HG03135 (cell line): ENCODE results near the gene CLEC16A.

Experiments used
- ATAC-seq: cut with Tn5 transposase; IDR thresholded peaks from one replicate; pipeline ENCODE4 v1.9.1; 2021; ENCODE audit warnings: mild to moderate bottlenecking, moderate library complexity; ENCODE audit not compliant: unreplicated experiment

The CLEC16A gene

GRCh38 chr16:11108466-11108805 lies 164.1 kb downstream of the CLEC16A start:
- ATAC-seq: no peak

- ATAC-seq: no peak
Observed at GRCh38 chr16:11109566-11109965, 165.2 kb downstream of the CLEC16A start.

- no peak for ATAC-seq
Observed at GRCh38 chr16:11111150-11111549, 166.8 kb downstream of the CLEC16A start.

- no peak for ATAC-seq
Observed at GRCh38 chr16:11111856-11112634, 167.7 kb downstream of the CLEC16A start.

- no peak for ATAC-seq
Observed at GRCh38 chr16:11112723-11113348, 168.5 kb downstream of the CLEC16A start.

GRCh38 chr16:11114366-11115164 lies 170.2 kb downstream of the CLEC16A start:
- no peak for ATAC-seq

GRCh38 chr16:11117576-11118211 lies 173.3 kb downstream of the CLEC16A start:
- no peak for ATAC-seq

GRCh38 chr16:11118479-11118878 lies 174.1 kb downstream of the CLEC16A start:
- no peak for ATAC-seq

GRCh38 chr16:11121083-11121608 lies 176.8 kb downstream of the CLEC16A start:
- no peak for ATAC-seq

- no peak for ATAC-seq
Observed at GRCh38 chr16:11121914-11122692, 177.7 kb downstream of the CLEC16A start.

- no peak for ATAC-seq
Observed at GRCh38 chr16:11123666-11124065, 179.3 kb downstream of the CLEC16A start.

GRCh38 chr16:11125936-11126335 lies 181.6 kb downstream of the CLEC16A start:
- no peak for ATAC-seq

- no peak for ATAC-seq
Observed at GRCh38 chr16:11126399-11127054, 182.2 kb downstream of the CLEC16A start.

- ATAC-seq: no peak
Observed at GRCh38 chr16:11127610-11128195, 183.3 kb downstream of the CLEC16A start.

GRCh38 chr16:11128211-11129141 lies 184.1 kb downstream of the CLEC16A start:
- no peak for ATAC-seq

- no peak for ATAC-seq
Observed at GRCh38 chr16:11129378-11129781, 185.0 kb downstream of the CLEC16A start.

- no peak for ATAC-seq
Observed at GRCh38 chr16:11130978-11131665, 186.8 kb downstream of the CLEC16A start.

- ATAC-seq: no peak
Observed at GRCh38 chr16:11131706-11132105, 187.3 kb downstream of the CLEC16A start.
